GM12878 (cell line): ENCODE data around the gene PSAPL1. TPM values are rescaled to one million over a fixed set of nuclear protein-coding genes. Genes with fewer than 3 reads are reported as not detected.

Source experiments
- ATAC-seq: fragments of 200-7000 bp; cut with Tn5 transposase; 3 replicates; pipeline ENCODE4 v1.9.1; 2020; ENCODE audit warnings: mild to moderate bottlenecking, moderate library complexity
- BruUV-seq: library from RNA; stranded (reverse); fragments of 400-500 nt; replicated peaks from 2 replicates; lab custom pipeline; 2021; lab: Mats Ljungman, UMichigan
- CTCF ChIA-PET: fragments of 300-600 bp; sonication (Branson Sonifier 250); formaldehyde crosslinking; extraction: SDS; loops from one replicate; lab custom pipeline; 2021; ENCODE audit warnings: inconsistent platforms; lab: Yijun Ruan, JAX
- POLR2A ChIA-PET: fragments of 350-600 bp; formaldehyde crosslinking; extraction: SDS; loops from one replicate; lab custom pipeline; 2021; ENCODE audit warnings: inconsistent platforms; lab: Charles Lee
- RAD21 ChIA-PET: fragments of 300-600 bp; sonication (Branson Sonifier 250); formaldehyde crosslinking; loops from one replicate; lab custom pipeline; 2023; ENCODE audit warnings: antibody characterized with exemption; ENCODE audit not compliant: unreplicated experiment; lab: Charles Lee
- SMC1A ChIA-PET: fragments of 300-600 bp; sonication (Branson Sonifier 250); formaldehyde crosslinking; loops from one replicate; lab custom pipeline; 2023; ENCODE audit not compliant: unreplicated experiment, uncharacterized antibody; lab: Charles Lee
- DNase-seq: peaks from one replicate; pipeline ENCODE4 v3.0.0-alpha.2; 2011; ENCODE audit warnings: low read depth, low spot score
- FAIRE-seq: peaks from 3 replicates; lab custom pipeline; 2011; peaks lifted over from hg19 to GRCh38; lab: Jason Lieb, UNC
- H2AFZ ChIP-seq: 2 replicates; pipeline ENCODE4 v1.6.0; 2011; ENCODE audit warnings: low read depth, low read length, control low read depth; ENCODE audit not compliant: control insufficient read depth
- H3K27ac ChIP-seq: 2 replicates; pipeline ENCODE4 v1.5.1; 2011; ENCODE audit warnings: control low read depth; ENCODE audit not compliant: control insufficient read depth, insufficient read depth
- H3K27me3 ChIP-seq, 2 experiments: replicated peaks in 1 of 2; 2 replicates each; pipeline versions ENCODE4 v1.6.0 to v1.6.1; 2011; ENCODE audit warnings: low read length in 1 of 2; ENCODE audit not compliant: control insufficient read depth in 2 of 2, insufficient read depth in 2 of 2
- H3K36me3 ChIP-seq, 2 experiments: 2 replicates each; pipeline ENCODE4 v1.5.1; 2011; ENCODE audit warnings: low read length in 1 of 2; ENCODE audit not compliant: control insufficient read depth in 2 of 2, insufficient read depth in 2 of 2
- H3K4me1 ChIP-seq: 2 replicates; pipeline ENCODE4 v1.6.1; 2011; ENCODE audit warnings: mild to moderate bottlenecking, low read length, moderate library complexity, mixed read lengths; ENCODE audit not compliant: control insufficient read depth, insufficient read depth
- H3K4me2 ChIP-seq: 2 replicates; pipeline ENCODE4 v1.6.0; 2011; ENCODE audit warnings: control low read depth; ENCODE audit not compliant: control insufficient read depth, insufficient read depth
- H3K4me3 ChIP-seq: fragments of 200-600 bp; sonication (generic); 2 replicates; pipeline ENCODE4 v1.5.1; 2016
- H3K79me2 ChIP-seq: 2 replicates; pipeline ENCODE4 v1.6.0; 2011; ENCODE audit warnings: low read length; ENCODE audit not compliant: control insufficient read depth, insufficient read depth
- H3K9ac ChIP-seq: 2 replicates; pipeline ENCODE4 v1.8.0; 2011; ENCODE audit warnings: low read length, control low read depth, mixed read lengths; ENCODE audit not compliant: control insufficient read depth, insufficient read depth
- H3K9me3 ChIP-seq: replicated peaks from 3 replicates; pipeline ENCODE4 v1.5.1; 2011; ENCODE audit warnings: mild to moderate bottlenecking, low read length; ENCODE audit not compliant: control insufficient read depth, insufficient read depth
- H4K20me1 ChIP-seq: 2 replicates; pipeline ENCODE4 v1.6.0; 2011; ENCODE audit not compliant: control insufficient read depth, insufficient read depth
- ASH2L ChIP-seq: fragments of 300-600, 200-600 bp; sonication (generic); IDR thresholded peaks from 2 replicates; pipeline ENCODE4 v1.6.1; 2017; ENCODE audit warnings: low read depth, mild to moderate bottlenecking, borderline replicate concordance
- CHD1 ChIP-seq: IDR thresholded peaks from 2 replicates; pipeline ENCODE4 v1.6.1; 2012; ENCODE audit warnings: low read depth, low read length, improper control_type of control experiment
- CREB1 ChIP-seq: IDR thresholded peaks from 2 replicates; pipeline ENCODE4 v1.6.1; 2012; ENCODE audit warnings: low read depth, mild to moderate bottlenecking, inconsistent platforms
- FOXM1 ChIP-seq: IDR thresholded peaks from 2 replicates; pipeline ENCODE4 v1.6.1; 2012; ENCODE audit warnings: low read depth, mild to moderate bottlenecking, inconsistent platforms, low read length, moderate library complexity
- IRF3 ChIP-seq: fragments of 450-650 bp; IDR thresholded peaks from 2 replicates; pipeline ENCODE4 v1.6.1; 2014; ENCODE audit warnings: mild to moderate bottlenecking
- KLF5 ChIP-seq: fragments of 450-650 bp; IDR thresholded peaks from 2 replicates; pipeline ENCODE4 v1.6.1; 2014; ENCODE audit warnings: mild to moderate bottlenecking; ENCODE audit not compliant: partially characterized antibody
- MEF2B ChIP-seq: fragments of 450-650 bp; IDR thresholded peaks from 2 replicates; pipeline ENCODE4 v1.6.1; 2018; ENCODE audit warnings: mild to moderate bottlenecking, moderate library complexity; ENCODE audit not compliant: partially characterized antibody, poor library complexity, severe bottlenecking
- NFYB ChIP-seq: IDR thresholded peaks from 2 replicates; pipeline ENCODE4 v1.6.1; 2011; ENCODE audit warnings: low read depth, mild to moderate bottlenecking, low read length, improper control_type of control experiment, moderate library complexity; ENCODE audit not compliant: insufficient read depth
- RBBP5 ChIP-seq: fragments of 200-600 bp; sonication (generic); conservative IDR thresholded peaks from 2 replicates; pipeline ENCODE4 v1.6.1; 2016
- RELB ChIP-seq: fragments of 450-650 bp; IDR thresholded peaks from 2 replicates; pipeline ENCODE4 v1.6.1; 2017; ENCODE audit warnings: low read depth, mild to moderate bottlenecking, moderate library complexity
- SKIL ChIP-seq: fragments of 450-650 bp; IDR thresholded peaks from 2 replicates; pipeline ENCODE4 v1.6.1; 2017; ENCODE audit warnings: mild to moderate bottlenecking, low read depth, inconsistent platforms; ENCODE audit not compliant: poor library complexity, severe bottlenecking
- TBL1XR1 ChIP-seq: IDR thresholded peaks from 2 replicates; pipeline ENCODE4 v1.6.1; 2012; ENCODE audit warnings: low read depth, low read length, improper control_type of control experiment
- TCF3 ChIP-seq: IDR thresholded peaks from 2 replicates; pipeline ENCODE4 v1.6.1; 2012; ENCODE audit warnings: low read depth, mild to moderate bottlenecking, low read length, borderline replicate concordance; ENCODE audit not compliant: insufficient read depth
- TCF7 ChIP-seq: IDR thresholded peaks from 2 replicates; pipeline ENCODE4 v1.6.1; 2014; ENCODE audit warnings: antibody characterized with exemption, borderline replicate concordance
- USF1 ChIP-seq: IDR thresholded peaks from 2 replicates; pipeline ENCODE4 v1.6.1; 2011; ENCODE audit warnings: borderline replicate concordance, low read depth, mild to moderate bottlenecking, moderate library complexity, mixed read lengths, low read length; ENCODE audit not compliant: insufficient read depth; ENCODE audit errors: extremely low read length
- YBX1 ChIP-seq: fragments of 450-650 bp; IDR thresholded peaks from 2 replicates; pipeline ENCODE4 v1.6.1; 2016; ENCODE audit warnings: antibody characterized with exemption
- ZBED1 ChIP-seq: IDR thresholded peaks from 2 replicates; pipeline ENCODE4 v1.6.1; 2016; ENCODE audit warnings: borderline replicate concordance
- ZNF217 ChIP-seq: fragments of 450-650 bp; IDR thresholded peaks from 2 replicates; pipeline ENCODE4 v1.6.1; 2017; ENCODE audit warnings: antibody characterized with exemption, mild to moderate bottlenecking
- WGBS: methylation state at CpG from one replicate; pipeline ENCODE4 v1.1.6; 2016; ENCODE audit warnings: low lambda C conversion rate; ENCODE audit not compliant: insufficient replicate concordance, insufficient coverage; ENCODE audit errors: missing lambda C conversion rate; 5-methylcytosine and 5-hydroxymethylcytosine counted together
- in situ Hi-C: fragments of 300-500 bp; cut with MboI; formaldehyde crosslinking; loops from 9 replicates; pipeline ENCODE4 v1.14.3; 2018; ENCODE audit warnings: mixed read lengths
- intact Hi-C: fragments of 100-400 bp; cut with micrococcal nuclease; formaldehyde crosslinking; loops from one replicate; pipeline ENCODE4 v1.14.2; 2022; ENCODE audit not compliant: unreplicated experiment
- polyA plus RNA-seq, 11 experiments: library from polyadenylated mRNA; depleted of rRNA in 4 of 11; unstranded in 6 of 11; stranded (reverse) in 5 of 11; fragments of >200 nt; fragmentation: Nextera tagmentation in 4 of 11; fragmentation: Illumina TruSeq in 1 of 11; extraction: Ambion mirVana in 4 of 11; extraction: Trizol in 1 of 11; gene quantifications; 1 replicate in 1 of 11; 2 replicates in 10 of 11; pipeline versions ENCODE4 v1.2.1 to v1.2.3, GENCODE V29; 2011 to 2016; ENCODE audit warnings: inconsistent platforms in 2 of 11, missing spikeins in 2 of 11, low read depth in 1 of 11
- total RNA-seq, 4 experiments: library from RNA; depleted of rRNA in 3 of 4; stranded (reverse); fragments of >200 nt in 3 of 4; fragmentation: Illumina TruSeq in 1 of 4; extraction: Trizol in 1 of 4; gene quantifications; 2 replicates each; pipeline versions ENCODE4 v1.2.1 to v1.2.3, GENCODE V29; 2013 to 2021

PSAPL1 gene
- total and polyA plus RNA-seq, 10 of the 15 experiments (the other 5 are each of a cell fraction or from before 2014, with no cell fraction given): not detected

- Histone ChIP-seq H3K9ac (no peak overlapping the region), H3K4me3 (no peak overlapping the region), H3K4me2 (no peak overlapping the region), H3K27ac (no peak overlapping the region), H3K79me2 (no peaks in the 10 kb centered on the region), H2AFZ (no peak overlapping the region), H3K4me1 (no peaks in the 10 kb centered on the region), H3K9me3 (no peaks in the 10 kb centered on the region; the same call in 2 of the 3 replicates), H3K27me3 (no peaks in the 10 kb centered on the region; a peak in 1 of 4 replicates), H4K20me1 (no peaks in the 10 kb centered on the region), H3K36me3 (no peaks in the 10 kb centered on the region)
- ChIA-PET POLR2A (no interaction called here), CTCF (no interaction called here), SMC1A (no interaction called here), RAD21 (no interaction called here)
- FAIRE-seq (no peak), DNase-seq (no peak), ATAC-seq (no peak)
- intact Hi-C loops (no loop called here), in situ Hi-C loops (no loop called here)
- 10% methylated on average over 12 of the region's 12 CpGs for WGBS
- BruUV-seq: no TSS peak
- no peak for TF ChIP-seq KLF5
- TF ChIP-seq NFYB: no peak
- no peak for TF ChIP-seq CREB1
- no peak for TF ChIP-seq FOXM1
- no peak for TF ChIP-seq MEF2B
- TF ChIP-seq TCF7: no peak
- TF ChIP-seq YBX1: no peak
- no peak for TF ChIP-seq TCF3
- no peak for TF ChIP-seq SKIL
- TF ChIP-seq IRF3: no peak
- TF ChIP-seq USF1: no peak
- no peak for TF ChIP-seq RELB
- TF ChIP-seq CHD1: no peak
- TF ChIP-seq ZBED1: no peak
- no peak for TF ChIP-seq RBBP5
- no peak for TF ChIP-seq ASH2L
- no peak for TF ChIP-seq TBL1XR1
- TF ChIP-seq ZNF217: no peak
Measured at GRCh38 chr4:7414736-7415510, 19.8 kb downstream of the PSAPL1 start.
